ENCODE data around the gene PDE10A. TPM values are rescaled to one million over a fixed set of nuclear protein-coding genes. Genes with fewer than 3 reads are reported as not detected.

PDE10A gene
- total and polyA plus RNA-seq, 2 of the 13 experiments (the other 11 are each of a cell fraction or from before 2014, with no cell fraction given): not detected

- CTCF ChIA-PET (ENCODE audit: low intra/inter-chr PET ratio, low total read pairs): no interaction called here
- FAIRE-seq (no peak), ATAC-seq (no peak), DNase-seq (ENCODE audit: low spot score) (no peak)
- H3K9ac ChIP-seq (ENCODE audit: insufficient read depth, low read depth, low read length): no peak overlapping the region
- H3K36me3 ChIP-seq (replicated peaks in 1 of 2; ENCODE audit: control insufficient read depth in 1 of 2, insufficient read depth in 2 of 2, low read length in 2 of 2): no peaks in the 10 kb centered on the region
- intact Hi-C loops (cut with micrococcal nuclease; ENCODE audit: unreplicated experiment) (no loop called here), in situ Hi-C loops (cut with HindIII; ENCODE audit: extremely low pct_ligation_motif_present, low pct_unique_long_range_greater_than_20kb) (no loop called here)
- no peak for TF ChIP-seq NFYC (CRISPR knock-in tag; IDR thresholded peaks at IDR 0.05)
- no peak for TF ChIP-seq TFDP2 (CRISPR knock-in tag; IDR thresholded peaks at IDR 0.05)
- no peak for TF ChIP-seq HOXA9 (CRISPR knock-in tag; IDR thresholded peaks at IDR 0.05; ENCODE audit: borderline replicate concordance)
- no peak for TF ChIP-seq ZMAT3 (CRISPR knock-in tag; conservative IDR thresholded peaks at IDR 0.05)
- no peak overlapping the region for H3K27ac ChIP-seq (ENCODE audit: extremely low read length, insufficient read depth, low read length)
- POLR2A ChIA-PET: no interaction called here
- no peak overlapping the region for H3K4me3 ChIP-seq (replicated peaks in 1 of 3; ENCODE audit: insufficient read depth in 1 of 3, low read depth in 2 of 3, low read length in 3 of 3)
- no peak overlapping the region for H3K4me2 ChIP-seq (ENCODE audit: low read depth, low read length)
- BruUV-seq (replicated peaks): no TSS peak
- H2AFZ ChIP-seq (ENCODE audit: low read length): no peak overlapping the region
- 6% methylated on average over 1 of the region's 1 CpG for WGBS (ENCODE audit: low lambda C conversion rate)
- no peaks in the 10 kb centered on the region for H3K79me2 ChIP-seq (ENCODE audit: insufficient read depth, low read length)
- H3K4me1 ChIP-seq (ENCODE audit: insufficient read depth, low read length): no peaks in the 10 kb centered on the region
- H3K9me3 ChIP-seq (ENCODE audit: low read length): no peaks in the 10 kb centered on the region
- no peaks in the 10 kb centered on the region for H4K20me1 ChIP-seq (ENCODE audit: insufficient read depth, low read length)
- no peaks in the 10 kb centered on the region for H3K27me3 ChIP-seq (ENCODE audit: control insufficient read depth in 1 of 2, insufficient read depth in 2 of 2, low read length in 2 of 2)
These were observed 78.5 kb downstream of the PDE10A start for GRCh38 chr6:165584541-165584940.

GRCh38 chr6:165581678-165582077 is 81.4 kb downstream of the PDE10A start:
- no peak overlapping the region for H2AFZ ChIP-seq (ENCODE audit: low read length)
- H3K27ac ChIP-seq (ENCODE audit: extremely low read length, insufficient read depth, low read length): no peak overlapping the region
- H3K36me3 ChIP-seq (replicated peaks in 1 of 2; ENCODE audit: control insufficient read depth in 1 of 2, insufficient read depth in 2 of 2, low read length in 2 of 2): no peaks in the 10 kb centered on the region
- H3K27me3 ChIP-seq (ENCODE audit: control insufficient read depth in 1 of 2, insufficient read depth in 2 of 2, low read length in 2 of 2): no peaks in the 10 kb centered on the region
- FAIRE-seq (no peak), ATAC-seq (no peak), DNase-seq (ENCODE audit: low spot score) (no peak)
- H3K9ac ChIP-seq (ENCODE audit: insufficient read depth, low read depth, low read length): no peak overlapping the region
- no peak overlapping the region for H3K4me2 ChIP-seq (ENCODE audit: low read depth, low read length)
- H4K20me1 ChIP-seq (ENCODE audit: insufficient read depth, low read length): no peaks in the 10 kb centered on the region
- CTCF ChIA-PET (ENCODE audit: low intra/inter-chr PET ratio, low total read pairs): no interaction called here
- no TSS peak for BruUV-seq (replicated peaks)
- 0% methylated on average over 1 of the region's 1 CpG for WGBS (ENCODE audit: low lambda C conversion rate)
- H3K9me3 ChIP-seq (ENCODE audit: low read length): no peaks in the 10 kb centered on the region
- H3K79me2 ChIP-seq (ENCODE audit: insufficient read depth, low read length): no peaks in the 10 kb centered on the region
- no peaks in the 10 kb centered on the region for H3K4me1 ChIP-seq (ENCODE audit: insufficient read depth, low read length)
- H3K4me3 ChIP-seq (replicated peaks in 1 of 3; ENCODE audit: insufficient read depth in 1 of 3, low read depth in 2 of 3, low read length in 3 of 3): no peak overlapping the region
- in situ Hi-C loops (cut with HindIII; ENCODE audit: extremely low pct_ligation_motif_present, low pct_unique_long_range_greater_than_20kb) (no loop called here), intact Hi-C loops (cut with micrococcal nuclease; ENCODE audit: unreplicated experiment) (no loop called here)
- POLR2A ChIA-PET: no interaction called here
- TF ChIP-seq POLR2AphosphoS5 (IDR thresholded peaks at IDR 0.05; ENCODE audit: low read depth, low read length): no peak
- no peak for TF ChIP-seq THYN1 (CRISPR knock-in tag; IDR thresholded peaks at IDR 0.05; ENCODE audit: borderline replicate concordance, low read depth)
- TF ChIP-seq SMYD3 (CRISPR knock-in tag; IDR thresholded peaks at IDR 0.05): no peak
- no peak for TF ChIP-seq ZNF567 (CRISPR knock-in tag; IDR thresholded peaks at IDR 0.05; ENCODE audit: borderline replicate concordance)
- TF ChIP-seq ZNF792 (CRISPR knock-in tag; IDR thresholded peaks at IDR 0.05): no peak
- no peak for TF ChIP-seq ZNF615 (CRISPR knock-in tag; IDR thresholded peaks at IDR 0.05; ENCODE audit: borderline replicate concordance)
- TF ChIP-seq ZNF816 (CRISPR knock-in tag; IDR thresholded peaks at IDR 0.05; ENCODE audit: borderline replicate concordance): no peak
- no peak for TF ChIP-seq TRIM24 (CRISPR knock-in tag; IDR thresholded peaks at IDR 0.05)
- TF ChIP-seq SSRP1 (CRISPR knock-in tag; IDR thresholded peaks at IDR 0.05): no peak
- no peak for TF ChIP-seq ZNF687 (CRISPR knock-in tag; IDR thresholded peaks at IDR 0.05)

Measured in HepG2 (cell line).